Ishikawa (cell line): Measurements from ENCODE around the gene PDCD11.

Experiments used
- CEBPB ChIP-seq: IDR thresholded peaks from 2 replicates; pipeline ENCODE4 v1.6.1; 2012
- CREB1 ChIP-seq: IDR thresholded peaks from 2 replicates; pipeline ENCODE4 v1.6.1; 2012; ENCODE audit warnings: low read depth
- EGR1 ChIP-seq: IDR thresholded peaks from 2 replicates; pipeline ENCODE4 v1.6.1; 2012
- EP300 ChIP-seq: IDR thresholded peaks from 2 replicates; pipeline ENCODE4 v1.6.1; 2012; ENCODE audit warnings: borderline replicate concordance
- FOXM1 ChIP-seq: IDR thresholded peaks from 2 replicates; pipeline ENCODE4 v1.6.1; 2012; ENCODE audit warnings: low read depth, borderline replicate concordance
- MAX ChIP-seq: IDR thresholded peaks from 2 replicates; pipeline ENCODE4 v1.6.1; 2012
- RAD21 ChIP-seq: IDR thresholded peaks from 2 replicates; pipeline ENCODE4 v1.6.1; 2012; ENCODE audit warnings: low read depth
- REST ChIP-seq: IDR thresholded peaks from 2 replicates; pipeline ENCODE4 v1.6.1; 2012; ENCODE audit warnings: low read depth, mild to moderate bottlenecking
- TAF1 ChIP-seq: IDR thresholded peaks from 2 replicates; pipeline ENCODE4 v1.6.1; 2012; ENCODE audit warnings: low read depth, mild to moderate bottlenecking
- TCF12 ChIP-seq: IDR thresholded peaks from 2 replicates; pipeline ENCODE4 v1.6.1; 2012; ENCODE audit warnings: low read depth
- TEAD4 ChIP-seq: IDR thresholded peaks from 2 replicates; pipeline ENCODE4 v1.6.1; 2012
- YY1 ChIP-seq: IDR thresholded peaks from 2 replicates; pipeline ENCODE4 v1.6.1; 2012; ENCODE audit warnings: low read depth
- ZBTB7A ChIP-seq: IDR thresholded peaks from 2 replicates; pipeline ENCODE4 v1.6.1; 2012; ENCODE audit warnings: low read depth

GRCh38 chr10:103374263-103374662 lies 22.2 kb upstream of the PDCD11 start:
- TF ChIP-seq TEAD4 (no peak), CEBPB (no peak), CREB1 (no peak), FOXM1 (no peak), EP300 (no peak), TCF12 (no peak), RAD21 (no peak), TAF1 (no peak), REST (no peak), YY1 (no peak), MAX (no peak), ZBTB7A (no peak), EGR1 (no peak)
